HL-60 (cell line): ENCODE results near the gene NDE1.

ENCODE experiments used
- DNase-seq, 2 experiments: peaks; one replicate each; pipeline ENCODE4 v3.0.0-alpha.2; 2010 to 2020; ENCODE audit warnings: low read depth in 1 of 2, low spot score in 1 of 2
- H3K27ac ChIP-seq: fragments of 250-450 bp; sonication (Bioruptor Pico); replicated peaks from 2 replicates; pipeline ENCODE4 v1.5.1; 2020; ENCODE audit warnings: mild to moderate bottlenecking, moderate library complexity
- H3K27me3 ChIP-seq: fragments of 250-450 bp; sonication (Bioruptor Pico); 2 replicates; pipeline ENCODE4 v1.5.1; 2021; ENCODE audit warnings: mild to moderate bottlenecking, moderate library complexity; ENCODE audit not compliant: insufficient read depth, poor library complexity, severe bottlenecking
- H3K4me3 ChIP-seq: replicated peaks from 2 replicates; pipeline ENCODE4 v1.5.1; 2011; ENCODE audit warnings: mild to moderate bottlenecking, control low read depth, low read length; ENCODE audit not compliant: insufficient read depth
- CTCF ChIP-seq: IDR thresholded peaks from one replicate; pipeline ENCODE4 v1.5.1; 2011; ENCODE audit warnings: low read length, control low read depth, inconsistent platforms; ENCODE audit not compliant: insufficient read depth
- GABPA ChIP-seq: IDR thresholded peaks from 2 replicates; pipeline ENCODE4 v1.6.1; 2012; ENCODE audit warnings: low read depth
- POLR2AphosphoS5 ChIP-seq: IDR thresholded peaks from 2 replicates; pipeline ENCODE4 v1.6.1; 2012; ENCODE audit warnings: low read depth
- REST ChIP-seq: IDR thresholded peaks from 2 replicates; pipeline ENCODE4 v1.6.1; 2012; ENCODE audit warnings: low read depth; ENCODE audit not compliant: insufficient replicate concordance
- SPI1 ChIP-seq: IDR thresholded peaks from 2 replicates; pipeline ENCODE4 v1.6.1; 2012; ENCODE audit warnings: low read depth, mild to moderate bottlenecking, borderline replicate concordance

NDE1 gene

GRCh38 chr16:15757077-15757386 lies 107.0 kb downstream of the NDE1 start:
- DNase-seq: no peak
- TF ChIP-seq POLR2AphosphoS5 (no peak), REST (no peak), CTCF (no peak), GABPA (no peak), SPI1 (no peak)
- Histone ChIP-seq H3K27ac (no peak overlapping the region), H3K4me3 (no peak overlapping the region), H3K27me3 (no peaks in the 10 kb centered on the region)

- TF ChIP-seq CTCF (no peak), POLR2AphosphoS5 (no peak), REST (no peak), GABPA (no peak), SPI1 (no peak)
- Histone ChIP-seq H3K27me3 (no peaks in the 10 kb centered on the region), H3K4me3 (no peak overlapping the region), H3K27ac (no peak overlapping the region)
- DNase-seq: no peak
Observed at GRCh38 chr16:15757630-15758251, 107.7 kb downstream of the NDE1 start.

GRCh38 chr16:15759070-15759469 lies 109.0 kb downstream of the NDE1 start:
- Histone ChIP-seq H3K4me3 (no peak overlapping the region), H3K27ac (no peak overlapping the region), H3K27me3 (no peaks in the 10 kb centered on the region)
- DNase-seq: no peak
- TF ChIP-seq CTCF (no peak), GABPA (no peak), SPI1 (no peak), REST (no peak), POLR2AphosphoS5 (no peak)
